ENCODE measurements around the gene HP.

Gene HP

GRCh38 chr16:72044296-72044695, 10.0 kb upstream of the HP start:
- H3K18ac ChIP-seq (ENCODE audit: low read length), result no peak overlapping the region
- no peak overlapping the region for H3K27ac ChIP-seq (ENCODE audit: low read depth, low read length)
- no peak overlapping the region for H4K5ac ChIP-seq (ENCODE audit: low read length)
- no peak overlapping the region for H4K8ac ChIP-seq (ENCODE audit: low read depth, low read length)
- H2BK5ac ChIP-seq (ENCODE audit: low read length), result no peak overlapping the region
- no peak overlapping the region for H3K9ac ChIP-seq (ENCODE audit: low read length)
- no peak overlapping the region for H3K4me2 ChIP-seq (ENCODE audit: low read length)
- no peaks in the 10 kb centered on the region for H3K79me1 ChIP-seq (ENCODE audit: low read length)
- no peaks in the 10 kb centered on the region for H3K36me3 ChIP-seq (ENCODE audit: control insufficient read depth, insufficient read depth, low read length)
- no peak overlapping the region for H3K4ac ChIP-seq (ENCODE audit: low read depth, low read length)
- H2BK120ac ChIP-seq (ENCODE audit: low read depth, low read length), result no peak overlapping the region
- H3K56ac ChIP-seq (ENCODE audit: low read length), result no peak overlapping the region
- no peaks in the 10 kb centered on the region for H3K27me3 ChIP-seq (ENCODE audit: insufficient read depth, low read length, poor library complexity)
- WGBS (ENCODE audit: extremely low coverage, insufficient coverage, low lambda C conversion rate), result no CpG with 5 or more reads among the region's 6 CpGs
- no peak for DNase-seq
- no peaks in the 10 kb centered on the region for H3K4me1 ChIP-seq (ENCODE audit: control insufficient read depth, low read depth, low read length)
- no peak overlapping the region for H2AK5ac ChIP-seq (ENCODE audit: low read length)
- H3K23ac ChIP-seq (ENCODE audit: low read length), result no peak overlapping the region
- H3K4me3 ChIP-seq (ENCODE audit: low read length), result no peak overlapping the region
- H3K79me2 ChIP-seq (ENCODE audit: control insufficient read depth, insufficient read depth, low read length), result no peaks in the 10 kb centered on the region
- no peak overlapping the region for H2BK15ac ChIP-seq (replicated peaks; ENCODE audit: low read depth)

GRCh38 chr16:72044825-72045359, 9.4 kb upstream of the HP start:
- Histone ChIP-seq H3K36me3 (ENCODE audit: control insufficient read depth, insufficient read depth, low read length) (no peaks in the 10 kb centered on the region), H3K4me2 (ENCODE audit: low read length) (no peak overlapping the region), H2AK5ac (ENCODE audit: low read length) (no peak overlapping the region), H3K27me3 (ENCODE audit: insufficient read depth, low read length, poor library complexity) (no peaks in the 10 kb centered on the region), H4K5ac (ENCODE audit: low read length) (no peak overlapping the region), H2BK120ac (ENCODE audit: low read depth, low read length) (no peak overlapping the region), H3K56ac (ENCODE audit: low read length) (no peak overlapping the region), H3K18ac (ENCODE audit: low read length) (no peak overlapping the region), H3K4ac (ENCODE audit: low read depth, low read length) (no peak overlapping the region), H3K79me1 (ENCODE audit: low read length) (no peaks in the 10 kb centered on the region), H3K4me1 (ENCODE audit: control insufficient read depth, low read depth, low read length) (no peaks in the 10 kb centered on the region), H3K27ac (ENCODE audit: low read depth, low read length) (no peak overlapping the region), H3K9ac (ENCODE audit: low read length) (no peak overlapping the region), H2BK5ac (ENCODE audit: low read length) (no peak overlapping the region), H3K23ac (ENCODE audit: low read length) (no peak overlapping the region), H3K79me2 (ENCODE audit: control insufficient read depth, insufficient read depth, low read length) (no peaks in the 10 kb centered on the region), H2BK15ac (replicated peaks; ENCODE audit: low read depth) (no peak overlapping the region), H4K8ac (ENCODE audit: low read depth, low read length) (no peak overlapping the region), H3K4me3 (ENCODE audit: low read length) (no peak overlapping the region)
- WGBS (ENCODE audit: extremely low coverage, insufficient coverage, low lambda C conversion rate), result no CpG with 5 or more reads among the region's 2 CpGs
- no peak for DNase-seq

- Histone ChIP-seq H3K79me2 (ENCODE audit: control insufficient read depth, insufficient read depth, low read length) (no peaks in the 10 kb centered on the region), H3K56ac (ENCODE audit: low read length) (no peak overlapping the region), H3K4me3 (ENCODE audit: low read length) (no peak overlapping the region), H2AK5ac (ENCODE audit: low read length) (no peak overlapping the region), H4K8ac (ENCODE audit: low read depth, low read length) (no peak overlapping the region), H4K5ac (ENCODE audit: low read length) (no peak overlapping the region), H3K4ac (ENCODE audit: low read depth, low read length) (no peak overlapping the region), H3K4me1 (ENCODE audit: control insufficient read depth, low read depth, low read length) (no peaks in the 10 kb centered on the region), H2BK120ac (ENCODE audit: low read depth, low read length) (no peak overlapping the region), H3K27me3 (ENCODE audit: insufficient read depth, low read length, poor library complexity) (no peaks in the 10 kb centered on the region), H2BK5ac (ENCODE audit: low read length) (no peak overlapping the region), H3K4me2 (ENCODE audit: low read length) (no peak overlapping the region), H3K27ac (ENCODE audit: low read depth, low read length) (no peak overlapping the region), H2BK15ac (replicated peaks; ENCODE audit: low read depth) (no peak overlapping the region), H3K23ac (ENCODE audit: low read length) (no peak overlapping the region), H3K36me3 (ENCODE audit: control insufficient read depth, insufficient read depth, low read length) (no peaks in the 10 kb centered on the region), H3K79me1 (ENCODE audit: low read length) (no peaks in the 10 kb centered on the region), H3K9ac (ENCODE audit: low read length) (no peak overlapping the region), H3K18ac (ENCODE audit: low read length) (no peak overlapping the region)
- DNase-seq, result no peak
These were observed 5.2 kb upstream of the HP start for GRCh38 chr16:72049110-72049509.

GRCh38 chr16:72050769-72051464, 3.4 kb upstream of the HP start:
- Histone ChIP-seq H4K8ac (ENCODE audit: low read depth, low read length) (no peak overlapping the region), H3K56ac (ENCODE audit: low read length) (no peak overlapping the region), H2AK5ac (ENCODE audit: low read length) (no peak overlapping the region), H2BK5ac (ENCODE audit: low read length) (no peak overlapping the region), H3K27me3 (ENCODE audit: insufficient read depth, low read length, poor library complexity) (no peaks in the 10 kb centered on the region), H3K4ac (ENCODE audit: low read depth, low read length) (no peak overlapping the region), H3K18ac (ENCODE audit: low read length) (no peak overlapping the region), H3K27ac (ENCODE audit: low read depth, low read length) (no peak overlapping the region), H4K5ac (ENCODE audit: low read length) (no peak overlapping the region), H3K23ac (ENCODE audit: low read length) (no peak overlapping the region), H3K4me3 (ENCODE audit: low read length) (no peak overlapping the region), H3K4me1 (ENCODE audit: control insufficient read depth, low read depth, low read length) (no peaks in the 10 kb centered on the region), H3K36me3 (ENCODE audit: control insufficient read depth, insufficient read depth, low read length) (no peaks in the 10 kb centered on the region), H3K79me2 (ENCODE audit: control insufficient read depth, insufficient read depth, low read length) (no peaks in the 10 kb centered on the region), H2BK15ac (replicated peaks; ENCODE audit: low read depth) (no peak overlapping the region), H3K4me2 (ENCODE audit: low read length) (no peak overlapping the region), H2BK120ac (ENCODE audit: low read depth, low read length) (no peak overlapping the region), H3K79me1 (ENCODE audit: low read length) (no peaks in the 10 kb centered on the region), H3K9ac (ENCODE audit: low read length) (no peak overlapping the region)
- DNase-seq, result no peak
- WGBS (ENCODE audit: extremely low coverage, insufficient coverage, low lambda C conversion rate), result no CpG with 5 or more reads among the region's 4 CpGs

GRCh38 chr16:72051818-72052217, 2.5 kb upstream of the HP start:
- H2BK5ac ChIP-seq (ENCODE audit: low read length), result no peak overlapping the region
- no peak overlapping the region for H4K5ac ChIP-seq (ENCODE audit: low read length)
- H3K4me3 ChIP-seq (ENCODE audit: low read length), result no peak overlapping the region
- H3K27ac ChIP-seq (ENCODE audit: low read depth, low read length), result no peak overlapping the region
- H2AK5ac ChIP-seq (ENCODE audit: low read length), result no peak overlapping the region
- H3K4me2 ChIP-seq (ENCODE audit: low read length), result no peak overlapping the region
- H3K79me2 ChIP-seq (ENCODE audit: control insufficient read depth, insufficient read depth, low read length), result no peaks in the 10 kb centered on the region
- WGBS (ENCODE audit: extremely low coverage, insufficient coverage, low lambda C conversion rate), result no CpG with 5 or more reads among the region's 2 CpGs
- H3K18ac ChIP-seq (ENCODE audit: low read length), result no peak overlapping the region
- no peak overlapping the region for H3K4ac ChIP-seq (ENCODE audit: low read depth, low read length)
- no peaks in the 10 kb centered on the region for H3K27me3 ChIP-seq (ENCODE audit: insufficient read depth, low read length, poor library complexity)
- H3K9ac ChIP-seq (ENCODE audit: low read length), result no peak overlapping the region
- H3K79me1 ChIP-seq (ENCODE audit: low read length), result no peaks in the 10 kb centered on the region
- H3K4me1 ChIP-seq (ENCODE audit: control insufficient read depth, low read depth, low read length), result no peaks in the 10 kb centered on the region
- H2BK15ac ChIP-seq (replicated peaks; ENCODE audit: low read depth), result no peak overlapping the region
- DNase-seq, result no peak
- H2BK120ac ChIP-seq (ENCODE audit: low read depth, low read length), result no peak overlapping the region
- H3K56ac ChIP-seq (ENCODE audit: low read length), result no peak overlapping the region
- H3K36me3 ChIP-seq (ENCODE audit: control insufficient read depth, insufficient read depth, low read length), result no peaks in the 10 kb centered on the region
- H3K23ac ChIP-seq (ENCODE audit: low read length), result no peak overlapping the region
- H4K8ac ChIP-seq (ENCODE audit: low read depth, low read length), result no peak overlapping the region

GRCh38 chr16:72055911-72056310, 1.6 kb downstream of the HP start:
- Histone ChIP-seq H3K4me3 (ENCODE audit: low read length) (no peak overlapping the region), H3K79me2 (ENCODE audit: control insufficient read depth, insufficient read depth, low read length) (no peaks in the 10 kb centered on the region), H2BK120ac (ENCODE audit: low read depth, low read length) (no peak overlapping the region), H2BK5ac (ENCODE audit: low read length) (no peak overlapping the region), H3K4me1 (ENCODE audit: control insufficient read depth, low read depth, low read length) (no peaks in the 10 kb centered on the region), H2AK5ac (ENCODE audit: low read length) (no peak overlapping the region), H3K27ac (ENCODE audit: low read depth, low read length) (no peak overlapping the region), H3K56ac (ENCODE audit: low read length) (no peak overlapping the region), H4K5ac (ENCODE audit: low read length) (no peak overlapping the region), H3K79me1 (ENCODE audit: low read length) (no peaks in the 10 kb centered on the region), H3K27me3 (ENCODE audit: insufficient read depth, low read length, poor library complexity) (no peaks in the 10 kb centered on the region), H3K18ac (ENCODE audit: low read length) (no peak overlapping the region), H3K36me3 (ENCODE audit: control insufficient read depth, insufficient read depth, low read length) (no peaks in the 10 kb centered on the region), H3K23ac (ENCODE audit: low read length) (no peak overlapping the region), H3K4ac (ENCODE audit: low read depth, low read length) (no peak overlapping the region), H3K4me2 (ENCODE audit: low read length) (no peak overlapping the region), H4K8ac (ENCODE audit: low read depth, low read length) (no peak overlapping the region), H3K9ac (ENCODE audit: low read length) (no peak overlapping the region), H2BK15ac (replicated peaks; ENCODE audit: low read depth) (no peak overlapping the region)
- WGBS (ENCODE audit: extremely low coverage, insufficient coverage, low lambda C conversion rate), result no CpG with 5 or more reads among the region's 4 CpGs
- no peak for DNase-seq

All from mesendoderm (in vitro differentiated cells).